Pancreas (tissue), 10 donors: ENCODE results near the gene SOS2. TPM values are rescaled to one million over a fixed set of nuclear protein-coding genes. Genes with fewer than 3 reads are reported as not detected.
A peak's percentile ranks its signal among the peaks of the same experiment; 100 is the strongest.
"Not testable (repeated sequence)": the region's sequence is repeated elsewhere in the genome, so short reads cannot be mapped to it uniquely, and the experiment has no call there.

ENCODE experiments used
- ATAC-seq, 4 donors: fragments of 200-7000 bp; cut with Tn5 transposase; one replicate each; pipeline versions ENCODE4 v1.8.0 to v1.9.1; 2020; ENCODE audit warnings: mild to moderate bottlenecking in 4 of 4, moderate library complexity in 4 of 4
- DNase-seq, 6 donors: peaks; one replicate each; pipeline ENCODE4 v3.0.0-alpha.2; 2020
- FAIRE-seq: peaks from 2 replicates; lab custom pipeline; 2012; peaks lifted over from hg19 to GRCh38; lab: Jason Lieb, UNC
- H3K27ac ChIP-seq, 4 donors: fragments of 200-600 bp; sonication (generic); 1 replicate in 3 of 4; 2 replicates in 1 of 4; pipeline versions ENCODE4 v1.5.0 to v1.8.0; 2020
- H3K27me3 ChIP-seq, 4 donors: fragments of 200-600 bp; one replicate each; pipeline ENCODE4 v1.8.0; 2021
- H3K36me3 ChIP-seq, 3 donors: fragments of 200-600 bp; sonication (generic) in 1 of 3; one replicate each; pipeline versions ENCODE4 v1.5.0 to v1.8.0; 2020 to 2021
- H3K4me1 ChIP-seq, 3 donors: fragments of 200-600 bp; one replicate each; pipeline ENCODE4 v1.8.0; 2021
- H3K4me3 ChIP-seq, 4 donors: fragments of 200-600 bp; sonication (generic) in 2 of 4; one replicate each; pipeline versions ENCODE4 v1.5.0 to v1.8.0; 2020 to 2021
- H3K9me3 ChIP-seq, 4 donors: fragments of 200-600 bp; one replicate each; pipeline ENCODE4 v1.8.0; 2021
- CTCF ChIP-seq, 4 donors: fragments of 200-600 bp; sonication (generic) in 3 of 4; IDR thresholded peaks; one replicate each; pipeline versions ENCODE4 v1.5.0 to v1.8.0; 2021; ENCODE audit warnings: antibody characterized with exemption in 4 of 4
- WGBS, 2 donors: extraction: QIAGEN DNeasy Blood & Tissue Kit; methylation state at CpG; one replicate each; pipeline ENCODE4 v1.1.7; 2013; 5-methylcytosine and 5-hydroxymethylcytosine counted together
- intact Hi-C, 3 donors: fragments of 100-400 bp; cut with DNase I; formaldehyde crosslinking; loops; one replicate each; pipeline versions ENCODE4 v1.11.1 to v1.14.2; 2022
- polyA plus RNA-seq, 2 donors: library from polyadenylated mRNA; stranded (reverse); fragments of 200-250 nt; gene quantifications; one replicate each; pipeline ENCODE4 v1.2.3, GENCODE V29; 2013
- total RNA-seq, 6 donors: library from RNA; stranded (reverse); fragmentation: NEBNext Ultra II Directional in 4 of 6; extraction: Animal tissue kit (Norgen Biotek cat#: 25700) in 4 of 6; gene quantifications; one replicate each; pipeline versions ENCODE4 v1.2.1 to v1.2.4, GENCODE V29; 2021 to 2023
- donor health status: healthy with polysubstance abuse.
- donor health status: DM: no; HTN: no; CAD: no; lungs with moderate emphysema.
- donor health status: DM: no; HTN: no; CAD: no.
- donor health status: control.
- donor health status: control.
- donor health status: Bipolar disorder and iron deficiency.
- donor health status: DM: yes; HTN: yes; CAD: no.
- donor health status: DM: no; HTN: no; CAD: no.
- donor health status: DM: no; HTN: no; CAD: no.
- donor health status: DM: yes; HTN: yes; CAD: no.

Gene SOS2
- total and polyA plus RNA-seq, 8 donors: 4.2 to 19.9 (median 10.7) TPM

GRCh38 chr14:50083467-50084337 is 147.7 kb downstream of the SOS2 start:
- H3K27ac ChIP-seq: no peak overlapping the region
- no peaks in the 10 kb centered on the region for H3K27me3 ChIP-seq
- intact Hi-C loops: no loop called here
- no peaks in the 10 kb centered on the region for H3K9me3 ChIP-seq
- H3K36me3 ChIP-seq: no peaks in the 10 kb centered on the region
- H3K4me3 ChIP-seq: no peak overlapping the region
- no peak for TF ChIP-seq CTCF (IDR thresholded peaks at IDR 0.05)
- FAIRE-seq (no peak), ATAC-seq (no peak), DNase-seq (no peak)
- no peaks in the 10 kb centered on the region for H3K4me1 ChIP-seq
- WGBS, 2 donors: 88 to 93% methylated on average over 17 of the region's 17 CpGs

- Histone ChIP-seq H3K4me3 (no peak overlapping the region), H3K27me3 (no peaks in the 10 kb centered on the region), H3K27ac (no peak overlapping the region), H3K4me1 (no peaks in the 10 kb centered on the region), H3K9me3 (no peaks in the 10 kb centered on the region), H3K36me3 (no peaks in the 10 kb centered on the region)
- DNase-seq: no peak
- peak in 2 of 4 donors; percentile 62 to 70 for ATAC-seq
- 84 to 85% methylated on average over 10 of the region's 10 CpGs for WGBS, 2 donors
- intact Hi-C loops: no loop called here
- TF ChIP-seq CTCF (IDR thresholded peaks at IDR 0.05): no peak
- FAIRE-seq: no peak
Observed at GRCh38 chr14:50082784-50083466, 148.5 kb downstream of the SOS2 start.

- H3K4me1 ChIP-seq: no peaks in the 10 kb centered on the region
- no peaks in the 10 kb centered on the region for H3K27me3 ChIP-seq
- ATAC-seq (peak in 1 of 4 donors; percentile 18), DNase-seq (no peak), FAIRE-seq (no peak)
- 71 to 75% methylated on average over 8 of the region's 8 CpGs for WGBS, 2 donors
- intact Hi-C loops: no loop called here
- no peaks in the 10 kb centered on the region for H3K36me3 ChIP-seq
- H3K27ac ChIP-seq: no peak overlapping the region
- no peaks in the 10 kb centered on the region for H3K9me3 ChIP-seq
- H3K4me3 ChIP-seq: no peak overlapping the region
- TF ChIP-seq CTCF (IDR thresholded peaks at IDR 0.05): no peak
Observed at GRCh38 chr14:50082308-50082742, 149.1 kb downstream of the SOS2 start.

- H3K4me1 ChIP-seq, H3K27ac ChIP-seq, intact Hi-C loops, H3K9me3 ChIP-seq, DNase-seq, FAIRE-seq, H3K36me3 ChIP-seq, H3K4me3 ChIP-seq, ATAC-seq, H3K27me3 ChIP-seq: not testable (repeated sequence)
- WGBS, 2 donors: 88 to 93% methylated on average over 1 of the region's 1 CpG
Observed at GRCh38 chr14:50079103-50079502, 152.3 kb downstream of the SOS2 start.

GRCh38 chr14:50073663-50074062 is 157.7 kb downstream of the SOS2 start:
- FAIRE-seq, ATAC-seq: not testable (repeated sequence)

More at GRCh38 chr14:50073663-50074062, 157.7 kb downstream of the SOS2 start:
- H3K36me3 ChIP-seq, H3K4me1 ChIP-seq, intact Hi-C loops, DNase-seq, H3K27ac ChIP-seq, H3K9me3 ChIP-seq, H3K4me3 ChIP-seq, H3K27me3 ChIP-seq: not testable (repeated sequence)
- 97% methylated on average over 6 to 32 of the region's 32 CpGs for WGBS, 2 donors
